Endometrial microvascular endothelial cells (primary cell): ENCODE measurements around the gene SLN. TPM values are rescaled to one million over a fixed set of nuclear protein-coding genes. Genes with fewer than 3 reads are reported as not detected.

Experiments
- in situ Hi-C: cut with HindIII; loops from 2 replicates; pipeline ENCODE4 v1.10.0; 2017; ENCODE audit warnings: low sequenced_read_pairs, low pct_unique_long_range_greater_than_20kb; ENCODE audit errors: inconsistent ontology term
- total RNA-seq: library from RNA; depleted of rRNA; stranded (reverse); fragments of >200 nt; gene quantifications from one replicate; pipeline ENCODE4 v1.2.3, GENCODE V29; 2015; ENCODE audit errors: inconsistent ontology term

The SLN gene
- total RNA-seq, 1 donor from 2014 or later, result not detected

DNA sequence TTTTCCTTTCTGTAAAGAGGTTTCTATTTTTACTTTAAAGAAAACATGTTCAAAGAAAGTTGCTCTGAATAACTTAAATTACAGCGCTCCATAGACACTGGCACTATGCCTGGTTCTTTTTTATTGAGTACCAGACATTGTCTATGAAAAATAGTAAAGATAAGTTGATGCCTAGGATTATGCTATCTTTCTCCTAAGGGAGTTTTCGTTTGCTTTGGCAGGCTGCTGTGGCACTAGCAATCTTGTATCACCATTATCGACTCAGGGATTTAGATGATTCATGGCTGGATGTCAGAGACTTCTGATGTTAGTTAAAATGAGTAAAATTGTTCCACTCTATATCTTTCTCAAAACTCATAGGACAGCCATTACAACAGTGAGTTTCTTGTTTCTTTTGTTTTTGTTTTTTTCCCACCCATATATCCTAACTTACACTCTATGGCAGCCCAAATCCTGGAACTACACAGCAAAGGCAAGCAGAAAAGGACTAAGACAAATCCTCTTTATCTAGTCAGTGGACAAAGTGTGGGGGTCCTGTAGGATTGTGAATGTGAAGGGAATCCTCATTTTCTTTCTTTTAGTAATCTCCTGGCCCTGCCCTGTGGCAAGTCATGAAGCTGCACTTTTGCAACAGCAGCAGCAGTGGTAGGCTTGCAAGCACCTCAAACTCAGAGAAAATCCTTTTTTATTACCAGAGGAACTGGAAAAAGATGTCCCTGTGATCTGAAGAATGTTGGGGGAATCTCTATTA lies 20.7 kb downstream of the SLN start:
- in situ Hi-C loops, result no loop called here

- in situ Hi-C loops, result no loop called here
These were observed 22.3 kb downstream of the SLN start for GRCh38 chr11:107689317-107690202.

GRCh38 chr11:107688322-107688918 lies 23.4 kb downstream of the SLN start:
- in situ Hi-C loops, result no loop called here

- in situ Hi-C loops, result no loop called here
These were observed 28.0 kb downstream of the SLN start for GRCh38 chr11:107683807-107684206.

DNA sequence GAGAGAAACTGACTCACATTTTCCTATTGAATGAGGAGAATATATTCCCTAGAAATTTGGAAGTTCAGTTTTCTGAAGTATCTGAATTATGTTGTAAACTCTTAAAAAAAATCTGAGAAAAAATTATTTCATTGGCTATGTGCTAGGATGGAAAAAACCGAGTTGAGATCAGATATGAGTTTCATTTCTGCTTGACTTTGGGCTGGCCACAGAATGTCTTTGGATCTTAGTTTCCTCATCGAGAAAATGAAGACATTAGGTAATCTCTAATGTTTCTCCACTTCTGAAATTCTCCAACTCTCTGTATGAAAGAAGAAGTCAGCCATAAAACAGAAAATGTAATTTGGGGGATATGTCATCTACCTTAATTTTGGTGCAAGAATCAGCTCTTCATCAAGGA lies 28.8 kb downstream of the SLN start:
- in situ Hi-C loops, result no loop called here

DNA sequence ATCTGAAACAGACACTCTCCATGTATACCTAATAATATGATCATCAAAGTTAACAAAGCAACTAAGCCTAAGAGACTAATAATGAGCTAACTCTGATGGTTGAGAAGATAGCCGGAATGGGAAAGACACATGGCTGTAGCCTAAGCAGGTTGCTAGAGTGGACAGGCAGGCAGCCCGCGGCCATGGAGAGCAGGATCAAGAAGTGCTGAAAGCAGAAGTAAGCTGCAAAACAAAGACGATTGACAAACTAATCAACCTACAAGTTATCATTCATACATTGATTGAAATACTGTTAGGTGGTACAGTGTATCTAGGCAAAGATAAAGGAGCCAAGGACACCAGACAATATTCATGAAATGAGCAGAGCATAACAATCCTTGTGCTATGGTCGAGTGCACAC lies 29.3 kb downstream of the SLN start:
- in situ Hi-C loops, result no loop called here

DNA sequence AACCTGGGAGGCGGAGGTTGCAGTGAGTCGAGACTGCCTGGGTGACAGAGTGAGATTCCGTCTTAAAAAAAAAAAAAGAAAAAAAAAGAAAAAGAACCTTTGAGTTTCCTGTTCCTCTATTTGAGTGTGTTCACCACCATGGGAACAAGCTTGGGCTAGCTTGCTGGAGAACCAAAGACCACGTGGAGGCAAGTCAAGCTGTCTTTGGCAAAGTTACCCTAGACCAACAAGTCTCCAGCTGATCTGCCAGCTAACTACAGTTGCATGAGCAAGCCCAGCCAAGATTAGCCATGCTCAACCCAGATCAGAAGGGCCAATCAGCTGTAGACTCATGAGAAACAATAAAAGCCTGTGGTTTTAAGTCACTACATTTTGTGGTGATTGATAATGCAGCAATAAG lies 29.7 kb downstream of the SLN start:
- in situ Hi-C loops, result no loop called here

DNA sequence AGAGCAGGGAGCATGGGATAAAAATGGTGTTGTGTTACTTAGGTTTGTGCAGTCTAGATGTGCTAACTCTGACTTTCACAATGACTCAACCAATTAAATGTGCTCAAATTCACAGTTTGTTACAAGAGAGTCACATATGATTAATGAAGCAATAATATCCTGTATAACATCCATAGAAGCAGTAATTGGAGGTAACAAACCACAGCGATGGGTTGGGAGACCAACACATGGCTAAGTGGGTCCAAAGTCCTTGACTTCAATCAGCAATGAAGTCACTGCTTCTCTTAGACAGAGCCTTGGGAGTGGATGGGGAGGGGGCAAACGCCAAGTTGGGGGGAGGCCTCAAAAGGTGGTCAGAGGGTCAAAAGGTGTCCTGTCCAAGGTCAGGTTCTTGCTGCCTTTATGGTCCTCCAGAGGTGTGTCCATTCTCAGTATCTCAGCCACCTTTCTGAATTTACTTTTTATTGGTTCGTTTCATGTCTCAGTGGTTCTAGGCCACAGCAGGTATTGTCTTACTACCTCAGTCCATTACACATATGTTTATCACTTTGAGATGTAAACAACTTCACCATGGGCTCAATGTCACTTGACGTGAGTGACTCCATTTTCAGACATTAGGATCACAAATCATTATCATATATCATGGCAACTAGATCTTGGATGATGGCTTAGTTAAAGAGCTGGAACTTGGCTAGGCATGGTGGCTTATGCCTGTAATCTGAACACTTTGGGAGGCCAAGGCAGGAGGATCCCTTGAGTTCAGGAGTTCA lies 32.4 kb downstream of the SLN start:
- in situ Hi-C loops, result no loop called here

DNA sequence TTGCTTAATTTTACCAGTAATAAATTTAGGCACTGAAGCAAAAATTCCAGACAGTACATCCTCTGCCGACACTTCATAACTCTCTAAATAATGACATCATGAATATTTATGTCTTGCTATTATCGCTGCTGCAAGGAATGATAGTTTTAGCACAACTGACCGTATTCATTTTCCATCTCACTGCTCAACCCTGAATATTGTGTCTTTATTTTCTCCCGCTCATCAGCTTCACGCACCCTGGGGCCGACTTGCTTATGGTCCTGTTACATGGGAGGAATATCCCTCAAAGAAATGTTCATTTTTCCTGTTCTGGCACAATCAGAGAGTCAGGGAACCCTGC lies 33.3 kb downstream of the SLN start:
- in situ Hi-C loops, result no loop called here

GRCh38 chr11:107677924-107678631 lies 33.8 kb downstream of the SLN start:
- in situ Hi-C loops, result no loop called here

- in situ Hi-C loops, result no loop called here
These were observed 35.4 kb downstream of the SLN start for GRCh38 chr11:107676336-107677057.

DNA sequence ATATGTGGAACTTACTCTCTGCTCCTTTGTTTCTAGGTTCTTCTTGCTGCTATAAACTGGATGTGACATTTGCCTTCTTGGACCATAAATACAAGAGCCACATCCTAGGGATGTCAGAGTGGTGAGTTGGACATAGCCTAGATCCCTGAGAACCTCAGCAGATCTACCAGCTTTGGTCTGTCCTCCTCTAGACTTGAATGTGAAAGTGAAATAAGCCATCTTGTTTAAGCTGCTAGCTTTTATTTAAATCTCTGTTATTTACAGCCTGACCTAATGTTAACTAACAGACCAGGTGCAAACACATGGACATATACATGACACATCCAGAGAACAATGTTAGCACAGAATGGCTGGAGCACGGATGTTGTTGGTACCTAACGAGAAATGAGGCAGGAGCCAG lies 36.0 kb downstream of the SLN start:
- in situ Hi-C loops, result no loop called here

GRCh38 chr11:107669893-107670601 lies 41.8 kb downstream of the SLN start:
- in situ Hi-C loops, result no loop called here

- in situ Hi-C loops, result no loop called here
These were observed 42.6 kb downstream of the SLN start for GRCh38 chr11:107669191-107669740.

DNA sequence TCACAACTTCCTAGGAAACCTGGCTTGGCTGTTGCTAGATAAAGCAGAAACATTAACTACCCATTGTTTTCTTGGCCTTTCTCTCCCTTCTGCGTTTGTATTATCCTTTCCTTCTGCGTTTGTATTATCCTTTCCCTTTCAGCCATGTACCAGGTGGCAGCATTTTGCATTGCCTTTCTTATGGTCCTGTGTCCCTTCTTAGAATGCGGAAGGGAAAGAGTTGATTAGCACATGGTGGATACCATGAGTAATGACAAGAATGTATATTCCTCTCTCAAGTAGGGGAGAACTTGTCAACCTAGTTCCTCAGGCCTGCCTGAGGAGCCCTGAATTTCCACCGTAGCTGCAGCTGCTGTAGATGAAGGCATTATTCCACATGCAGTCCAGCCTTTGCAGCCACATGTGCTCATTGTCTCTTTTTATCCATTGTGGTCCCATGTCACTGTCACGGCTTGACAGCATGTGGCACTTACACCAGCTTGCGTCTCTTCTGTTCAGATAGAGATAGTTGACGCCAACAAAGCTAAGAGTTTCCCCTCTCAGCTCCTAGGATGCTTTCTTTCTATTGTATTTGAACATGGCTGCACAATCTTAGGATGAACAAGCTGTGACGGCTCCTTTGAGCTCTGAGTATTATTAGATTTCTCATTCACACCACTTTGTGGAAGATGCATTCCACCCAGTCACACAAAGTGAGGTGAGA lies 44.8 kb downstream of the SLN start:
- in situ Hi-C loops, result no loop called here

DNA sequence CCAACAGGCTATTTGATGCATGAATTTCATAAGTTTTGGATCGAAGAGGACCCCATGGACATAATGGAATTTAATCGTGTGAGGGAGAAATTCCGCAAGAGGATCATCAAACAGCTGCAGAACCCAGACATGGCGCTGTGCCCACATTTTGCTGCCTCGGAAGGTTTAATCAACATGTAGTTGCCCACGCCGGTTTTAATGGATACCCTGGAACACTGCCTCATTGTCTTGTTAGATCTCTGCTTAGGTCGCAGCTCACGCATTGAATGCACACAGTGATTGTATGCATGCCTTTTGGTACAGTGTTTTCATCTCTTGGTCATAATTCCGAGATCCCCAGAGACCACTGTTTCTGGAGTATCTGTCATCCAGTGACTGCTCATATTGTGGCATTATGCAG lies 46.8 kb downstream of the SLN start:
- in situ Hi-C loops, result no loop called here

- in situ Hi-C loops, result no loop called here
These were observed 50.2 kb downstream of the SLN start for GRCh38 chr11:107661656-107662055.
